NCI-H524 treated with DMSO at 0.1 percent for 48 hours (cell line): Measurements from ENCODE around the gene ZBTB26.

Experiments
- DNase-seq: peaks from one replicate; lab custom pipeline; 2025; lab: John Stamatoyannopoulos, UW

The ZBTB26 gene

DNA sequence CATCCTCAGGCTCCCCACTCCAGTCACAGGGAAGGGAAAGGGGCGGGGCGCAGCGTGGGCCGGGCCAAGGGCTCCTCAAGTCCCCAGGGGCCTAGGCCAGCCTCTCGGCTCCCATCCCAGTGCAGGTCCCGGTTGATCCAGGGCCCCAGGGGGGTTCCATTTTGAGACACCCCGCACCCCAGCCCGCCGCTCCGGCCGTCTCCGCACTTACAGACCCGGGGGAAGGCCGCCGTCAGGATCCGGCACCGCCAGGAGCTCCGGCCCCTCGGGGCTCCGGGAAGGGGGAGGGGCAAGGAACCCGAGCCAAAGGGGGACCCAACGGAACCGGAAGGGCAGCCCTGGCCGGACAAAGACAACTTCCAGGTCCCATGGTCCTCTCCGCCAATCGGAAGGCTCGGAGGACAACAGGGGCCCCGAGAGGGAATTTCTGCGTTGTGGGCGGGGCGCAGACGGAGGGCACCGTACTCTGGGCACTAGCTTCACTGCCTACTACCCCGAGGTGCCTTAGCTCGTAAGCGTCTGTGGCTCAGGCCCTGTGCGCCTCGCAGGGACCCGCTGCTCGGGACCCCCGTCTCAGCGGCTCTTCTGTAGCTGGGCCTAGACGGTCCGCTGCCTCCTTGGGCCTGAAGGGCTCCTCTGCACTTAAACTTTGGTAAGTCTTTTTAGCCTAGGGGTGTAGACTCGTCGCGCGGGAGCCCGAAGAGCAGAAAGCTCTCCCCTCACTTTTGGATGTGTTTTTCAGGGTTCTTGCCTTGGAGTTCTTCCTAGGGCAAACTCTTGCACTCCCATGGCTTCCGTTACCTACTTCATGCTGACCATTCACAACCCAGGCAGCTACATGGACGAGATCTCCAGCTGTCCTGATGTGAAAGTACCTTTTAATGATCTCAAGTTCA, at the start of gene ZBTB26:
Gene ZBTB26, minus strand, starts transcription at position 287 of the 896 bp plus-strand sequence. CDS start 11,578 bp downstream, outside the sequence.
- DNase-seq, result peak; percentile 85

- no peak for DNase-seq
Observed at GRCh38 chr9:122978601-122979000, 47.3 kb upstream of the ZBTB26 start.

GRCh38 chr9:122975196-122975595, 43.9 kb upstream of the ZBTB26 start:
- no peak for DNase-seq

GRCh38 chr9:122961139-122961538, 29.8 kb upstream of the ZBTB26 start:
- DNase-seq, result no peak

- DNase-seq, result no peak
Observed at GRCh38 chr9:122955961-122956360, 24.6 kb upstream of the ZBTB26 start.

GRCh38 chr9:122954253-122954691, 23.0 kb upstream of the ZBTB26 start:
- DNase-seq, result no peak

DNA sequence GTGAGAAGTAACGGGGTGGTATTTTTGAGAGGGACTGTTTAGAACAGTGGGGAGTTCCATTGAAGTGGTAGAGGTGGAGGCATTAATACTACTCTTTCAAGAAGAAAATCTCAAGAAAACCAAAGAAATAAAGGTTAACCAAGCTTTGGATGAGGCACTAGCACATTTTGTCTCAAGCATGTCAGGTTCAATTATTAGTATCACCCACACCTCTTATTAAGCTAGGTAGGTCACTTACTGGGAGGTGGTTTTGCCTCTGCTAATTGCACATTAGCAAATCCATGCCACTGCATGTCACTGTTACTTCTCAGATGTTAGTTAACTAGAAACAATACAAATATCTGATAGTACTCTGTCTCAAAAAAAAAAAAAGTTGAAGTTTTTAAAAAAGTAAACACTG, 19.7 kb upstream of the ZBTB26 start:
- DNase-seq, result no peak

DNA sequence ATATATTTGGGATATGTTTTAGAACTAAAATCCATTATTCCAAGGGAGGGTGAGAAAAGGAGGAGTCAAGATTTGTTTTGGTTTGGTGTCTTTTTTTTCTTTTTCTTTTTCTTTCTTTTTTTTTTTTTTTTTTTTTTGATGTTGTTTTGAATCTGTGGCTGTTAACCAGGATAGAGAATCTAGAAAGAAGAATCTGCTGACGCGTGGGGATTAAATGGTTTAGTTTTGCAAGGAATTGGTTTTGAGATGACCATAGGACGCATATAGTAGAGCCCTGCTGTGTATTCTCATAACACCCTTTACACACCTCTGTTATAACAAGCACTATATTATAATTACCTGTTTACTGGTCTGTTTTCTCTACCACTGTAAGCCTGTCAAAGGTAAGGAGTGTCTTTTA, 19.0 kb upstream of the ZBTB26 start:
- no peak for DNase-seq

GRCh38 chr9:122949696-122950095, 18.4 kb upstream of the ZBTB26 start:
- DNase-seq, result no peak

DNA sequence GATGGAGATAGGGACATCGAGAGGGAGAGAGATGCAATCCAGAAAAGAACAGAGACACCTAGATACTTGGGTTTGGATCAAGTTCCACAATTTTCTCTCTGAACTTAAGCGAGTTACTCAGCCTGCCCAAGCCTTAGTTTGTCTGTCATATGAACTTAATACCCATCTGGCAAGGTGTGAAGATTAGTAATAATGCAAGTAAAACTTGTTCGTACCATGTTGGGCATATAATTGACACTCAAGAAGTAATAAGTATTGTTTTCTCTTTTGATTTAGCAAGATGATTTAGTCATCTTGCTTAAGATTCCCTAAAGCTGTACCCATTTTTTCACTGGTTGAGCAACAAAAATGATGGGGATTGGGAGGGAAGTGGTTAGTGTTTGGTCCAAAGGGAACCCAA, 17.0 kb upstream of the ZBTB26 start:
- DNase-seq, result no peak

DNA sequence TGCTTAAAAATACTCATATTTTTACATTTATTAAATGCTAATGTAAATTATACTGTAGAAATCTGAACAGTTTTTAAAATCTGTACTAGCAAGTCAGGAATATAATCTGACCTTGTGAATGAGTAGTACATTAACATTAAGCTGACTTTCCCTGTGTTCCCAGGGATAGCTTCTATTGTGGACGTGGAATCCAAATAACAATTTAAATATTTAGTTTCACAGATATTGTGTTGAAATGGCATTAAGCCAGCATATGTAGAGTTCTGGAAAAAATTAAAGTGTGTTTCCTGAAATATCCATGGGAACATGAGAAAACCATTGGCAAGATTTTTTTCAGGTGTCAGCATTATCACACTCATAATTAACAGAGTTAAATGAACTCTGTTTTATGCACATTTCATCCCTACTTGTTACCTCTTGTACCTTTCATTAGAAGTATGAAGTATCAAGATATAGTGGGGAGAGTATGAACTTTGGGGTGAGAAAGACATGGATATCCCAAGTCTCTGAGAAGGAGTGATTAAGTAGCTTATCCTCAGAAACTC, 15.2 kb upstream of the ZBTB26 start:
- no peak for DNase-seq

- DNase-seq, result no peak
Observed at GRCh38 chr9:122944960-122945888, 13.9 kb upstream of the ZBTB26 start.

- DNase-seq, result no peak
Observed at GRCh38 chr9:122941582-122942234, 10.4 kb upstream of the ZBTB26 start.

GRCh38 chr9:122940749-122941581, 9.7 kb upstream of the ZBTB26 start, which contains the start of gene RABGAP1:
Gene RABGAP1 (plus strand): TSS chr9:122941020. CDS start chr9:122957060, 16,040 bp downstream.
- DNase-seq, result peak; percentile 93

- no peak for DNase-seq
Observed at GRCh38 chr9:122940454-122940748, 9.1 kb upstream of the ZBTB26 start.

GRCh38 chr9:122939601-122940000, 8.3 kb upstream of the ZBTB26 start:
- no peak for DNase-seq

DNA sequence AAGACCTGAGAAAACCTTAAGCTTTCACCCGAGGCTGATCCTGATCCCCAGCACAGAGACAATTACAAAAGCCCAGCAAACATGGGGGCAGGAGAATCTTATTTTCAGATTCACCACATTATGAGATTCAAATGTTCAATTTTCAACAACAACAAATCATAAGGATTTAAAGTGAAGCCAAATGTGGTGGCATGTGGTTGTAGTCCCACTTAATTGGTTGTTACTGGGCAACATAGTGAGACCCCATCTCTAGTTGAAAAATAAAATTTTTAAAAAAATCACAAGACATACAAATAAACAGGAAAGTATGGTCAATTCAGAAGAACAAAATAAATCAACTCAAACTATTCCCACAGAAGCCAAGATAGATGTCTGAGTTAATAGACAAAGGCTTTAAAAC, 5.6 kb upstream of the ZBTB26 start:
- DNase-seq, result no peak

- DNase-seq, result no peak
Observed at GRCh38 chr9:122936464-122936863, 5.2 kb upstream of the ZBTB26 start.

DNA sequence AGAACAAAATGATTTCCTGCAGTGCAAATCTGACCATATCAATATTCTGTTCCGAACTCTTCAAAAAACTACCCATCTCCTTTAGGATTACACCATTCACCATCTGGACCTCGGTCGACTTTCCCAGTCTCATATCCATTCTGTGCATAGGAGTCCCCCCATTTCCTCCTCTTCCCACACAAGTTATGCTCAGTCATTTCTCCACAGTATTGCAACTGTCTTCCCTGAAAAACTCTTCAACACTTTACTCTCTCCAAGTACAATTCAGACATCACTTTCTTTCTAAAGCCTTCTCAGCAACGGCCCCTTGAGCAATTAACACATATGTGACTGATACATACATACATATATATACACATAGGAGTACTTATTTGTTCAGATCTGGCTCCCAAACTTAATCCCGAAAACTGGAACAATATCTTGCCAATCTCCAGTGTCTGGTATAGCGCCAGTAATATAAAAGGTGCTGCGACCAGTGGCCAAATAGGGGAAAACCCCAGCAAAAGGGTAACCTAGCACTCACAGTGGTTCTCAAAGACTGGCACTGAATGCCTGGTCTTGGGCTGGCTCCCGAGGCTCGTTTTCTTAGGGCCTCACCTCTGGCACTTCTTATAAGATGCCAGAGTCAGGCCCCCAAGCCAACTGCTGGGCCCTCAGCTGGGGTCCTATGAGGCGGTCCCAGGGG, 629 bp downstream of the ZBTB26 start:
- DNase-seq, result no peak

- no peak for DNase-seq
Observed at GRCh38 chr9:122929796-122930354, 1.4 kb downstream of the ZBTB26 start.
